Stimulated activated CD8-positive, alpha-beta memory T cell treated with anti-CD3 and anti-CD28 coated beads, Interleukin-4, amount 100 ng/mL, for 24 hours (primary cell): ENCODE results near the gene UST.
"Not testable (repeated sequence)": the region's sequence is repeated elsewhere in the genome, so short reads cannot be mapped to it uniquely, and the experiment has no call there.

Experiments used
- DNase-seq: peaks from one replicate; pipeline ENCODE4 v3.0.0-alpha.2; 2020; ENCODE audit warnings: low read depth

UST gene

GRCh38 chr6:149084808-149085556 lies 338.2 kb downstream of the UST start:
- DNase-seq: no peak

DNA sequence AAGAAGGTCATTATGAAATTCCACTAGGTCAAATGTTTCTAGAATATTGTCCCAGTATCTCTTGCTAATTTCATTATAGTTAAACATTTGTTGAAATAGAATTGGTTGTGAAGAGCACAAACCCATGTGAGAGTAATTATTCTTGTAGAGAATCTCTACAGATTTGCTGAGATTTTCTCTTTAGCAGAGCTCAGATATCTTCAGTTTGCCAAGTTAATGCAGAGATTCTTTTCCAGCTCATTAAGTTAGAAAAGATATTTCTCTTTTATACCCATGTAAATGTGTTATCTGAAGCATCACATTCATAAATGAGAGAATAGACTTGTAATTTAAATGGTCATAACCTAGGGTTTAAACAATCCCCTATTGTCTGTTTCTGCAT lies 338.7 kb downstream of the UST start:
- no peak for DNase-seq

GRCh38 chr6:149086363-149086762 lies 339.5 kb downstream of the UST start:
- no peak for DNase-seq

DNA sequence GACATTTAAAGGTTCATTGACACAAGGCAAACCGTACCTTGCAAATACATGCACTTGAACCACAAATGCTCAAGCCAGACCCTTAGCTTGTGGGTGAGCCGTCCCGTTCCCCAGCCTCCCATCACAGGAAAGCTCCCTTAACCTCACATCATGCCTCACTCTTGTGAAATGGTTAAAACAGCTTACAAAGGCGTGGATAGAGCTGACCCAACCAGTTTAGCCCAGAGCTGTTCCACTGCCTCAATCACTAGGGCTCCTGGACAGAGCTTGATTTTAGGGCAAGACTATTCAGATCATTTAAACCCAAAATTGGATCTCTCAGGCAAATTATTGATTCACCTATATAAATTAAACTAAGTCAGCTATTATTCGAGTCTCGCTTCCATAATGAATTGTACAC lies 341.1 kb downstream of the UST start:
- DNase-seq: no peak

- no peak for DNase-seq
Measured at GRCh38 chr6:149088361-149088760, 341.5 kb downstream of the UST start.

DNA sequence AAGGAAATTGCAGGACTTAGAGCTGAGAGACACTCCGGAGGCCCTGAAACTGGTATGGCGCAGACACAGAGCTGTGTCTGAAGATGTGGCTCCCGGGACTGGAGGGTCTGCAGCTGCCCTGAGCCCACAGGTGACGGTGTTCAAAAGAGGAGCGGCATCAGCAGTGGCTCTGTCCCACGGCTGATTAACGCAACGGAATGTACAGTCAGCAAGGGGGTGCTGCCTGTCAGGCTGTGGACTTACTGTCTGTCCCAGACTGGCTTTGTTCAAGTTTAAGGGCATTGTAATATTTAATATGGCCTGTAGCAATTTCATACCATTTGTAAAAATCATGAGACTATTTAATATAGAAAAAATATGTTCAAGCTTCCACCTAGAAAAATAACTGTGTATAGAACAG lies 342.7 kb downstream of the UST start:
- DNase-seq: no peak

DNA sequence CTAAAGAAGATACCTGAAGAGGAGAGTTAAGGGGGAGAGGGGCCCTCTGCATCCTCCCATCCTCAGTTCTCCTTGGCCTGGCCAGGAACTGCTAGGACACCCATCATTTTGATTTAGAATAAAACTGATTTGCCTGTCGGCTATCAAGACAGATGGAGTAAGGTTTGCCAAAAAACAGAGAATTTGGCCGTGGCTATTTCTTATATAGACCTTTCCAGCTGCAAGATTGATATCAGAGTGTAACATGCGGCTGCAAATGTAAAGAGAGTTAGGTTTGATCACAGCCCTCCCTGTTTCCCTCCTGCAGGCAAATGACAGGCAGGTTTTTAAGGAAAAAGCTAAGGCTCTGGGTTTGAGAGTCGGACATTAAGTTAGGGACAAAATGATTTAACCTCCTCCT lies 344.1 kb downstream of the UST start:
- no peak for DNase-seq

DNA sequence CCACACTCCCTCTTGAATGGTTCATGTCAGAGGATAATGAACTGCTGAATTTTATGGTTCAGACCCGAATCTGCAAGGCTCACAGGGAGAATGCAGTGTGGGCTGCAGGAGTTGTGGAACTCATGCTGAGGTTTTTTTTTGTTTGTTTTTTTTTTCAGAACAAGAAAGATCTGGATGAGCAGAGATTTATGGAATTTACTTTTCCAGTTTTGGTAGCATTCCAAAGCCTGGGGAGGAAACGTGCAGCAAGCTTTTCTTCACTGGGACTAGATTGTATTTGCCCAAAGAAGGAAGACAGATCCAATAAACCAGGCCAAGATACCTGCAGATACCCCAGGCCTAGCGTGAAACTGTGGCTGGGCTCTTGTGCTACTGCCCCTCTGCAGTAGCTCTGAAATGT lies 346.8 kb downstream of the UST start:
- no peak for DNase-seq

DNA sequence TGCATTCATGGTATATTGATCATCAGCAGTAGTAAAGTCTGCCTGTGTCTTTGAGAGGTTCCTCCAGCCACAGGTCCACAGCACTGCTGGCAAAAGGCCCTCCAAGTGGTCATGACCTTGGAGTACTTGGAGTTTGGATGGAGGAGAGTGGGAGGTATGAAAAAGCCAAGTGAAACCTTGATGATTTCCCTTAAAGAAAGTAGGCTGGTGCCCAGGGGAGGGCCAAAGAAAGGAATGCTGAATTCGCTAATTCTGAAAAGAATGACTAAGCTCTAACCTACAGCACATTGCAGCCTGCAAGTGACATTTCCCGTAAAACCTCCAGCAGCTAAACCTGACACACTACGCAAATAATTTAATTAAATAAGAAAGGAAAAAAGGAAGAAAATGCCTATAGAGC lies 347.3 kb downstream of the UST start:
- no peak for DNase-seq

DNA sequence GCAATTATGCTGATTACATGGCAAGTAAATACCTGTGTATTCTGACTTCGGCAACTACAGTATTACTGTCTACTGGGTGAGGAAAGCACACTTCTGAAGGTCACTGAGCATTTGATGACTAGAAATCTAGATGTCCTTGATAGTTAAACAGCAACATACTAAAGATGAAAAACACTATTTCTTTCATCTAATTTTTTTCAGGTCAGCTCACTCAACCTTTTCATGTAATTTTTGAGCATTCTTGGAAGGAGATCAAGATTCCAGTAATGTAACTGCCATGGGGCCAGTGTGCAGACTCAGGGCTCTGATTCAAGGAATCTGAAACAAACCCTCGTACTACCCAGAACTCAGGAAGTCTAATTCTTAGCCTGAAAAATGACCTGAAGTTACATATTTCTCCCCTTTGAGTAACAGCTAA lies 348.1 kb downstream of the UST start:
- no peak for DNase-seq

- DNase-seq: no peak
Measured at GRCh38 chr6:149095842-149096241, 349.0 kb downstream of the UST start.

DNA sequence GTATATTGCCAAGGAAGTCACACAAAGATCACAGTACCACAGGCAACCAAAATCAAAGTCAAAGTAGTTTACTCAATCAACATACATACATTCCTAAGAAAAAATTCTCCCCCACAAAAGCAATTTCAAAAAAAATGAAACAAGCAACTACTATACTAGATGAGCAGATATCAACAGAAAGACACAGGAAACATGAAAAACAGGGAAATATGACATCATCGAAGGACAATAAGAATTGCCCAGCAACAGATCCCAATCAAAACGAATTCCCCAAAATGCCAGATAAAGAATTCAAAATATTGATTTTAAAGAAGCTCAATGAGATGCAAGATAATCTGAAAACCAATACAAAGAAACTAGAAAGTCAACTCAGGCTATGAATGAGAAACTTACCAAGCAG lies 351.0 kb downstream of the UST start:
- no peak for DNase-seq

DNA sequence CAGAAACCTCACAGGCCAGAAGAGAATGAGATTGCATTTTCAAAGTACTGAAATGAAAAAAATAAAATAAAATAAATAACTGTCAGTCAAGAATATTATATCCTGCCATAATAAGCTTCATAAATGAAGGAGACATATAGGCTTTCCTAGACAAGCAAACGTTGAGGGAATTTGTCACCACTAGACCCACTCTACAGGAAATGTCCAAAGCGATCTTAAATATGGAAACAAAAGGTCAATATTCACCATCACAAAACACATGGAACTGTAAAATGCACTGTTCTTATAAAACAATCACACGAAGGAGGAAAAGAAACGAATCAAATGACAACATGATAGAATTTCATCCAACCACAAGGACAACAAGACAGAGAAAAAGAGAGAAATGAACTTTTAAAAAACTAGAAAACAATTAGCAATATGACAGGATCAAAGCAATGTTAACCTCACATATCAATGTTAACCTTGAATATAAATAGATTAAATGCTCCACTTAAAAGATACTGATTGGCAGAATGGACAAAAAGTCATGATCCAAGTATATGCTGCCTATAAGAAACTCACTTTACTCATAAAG lies 352.0 kb downstream of the UST start:
- no peak for DNase-seq

GRCh38 chr6:149102324-149102723 lies 355.5 kb downstream of the UST start:
- DNase-seq: no peak

GRCh38 chr6:149103950-149104349 lies 357.1 kb downstream of the UST start:
- not testable (repeated sequence) for DNase-seq

- no peak for DNase-seq
Measured at GRCh38 chr6:149107520-149107919, 360.7 kb downstream of the UST start.

DNA sequence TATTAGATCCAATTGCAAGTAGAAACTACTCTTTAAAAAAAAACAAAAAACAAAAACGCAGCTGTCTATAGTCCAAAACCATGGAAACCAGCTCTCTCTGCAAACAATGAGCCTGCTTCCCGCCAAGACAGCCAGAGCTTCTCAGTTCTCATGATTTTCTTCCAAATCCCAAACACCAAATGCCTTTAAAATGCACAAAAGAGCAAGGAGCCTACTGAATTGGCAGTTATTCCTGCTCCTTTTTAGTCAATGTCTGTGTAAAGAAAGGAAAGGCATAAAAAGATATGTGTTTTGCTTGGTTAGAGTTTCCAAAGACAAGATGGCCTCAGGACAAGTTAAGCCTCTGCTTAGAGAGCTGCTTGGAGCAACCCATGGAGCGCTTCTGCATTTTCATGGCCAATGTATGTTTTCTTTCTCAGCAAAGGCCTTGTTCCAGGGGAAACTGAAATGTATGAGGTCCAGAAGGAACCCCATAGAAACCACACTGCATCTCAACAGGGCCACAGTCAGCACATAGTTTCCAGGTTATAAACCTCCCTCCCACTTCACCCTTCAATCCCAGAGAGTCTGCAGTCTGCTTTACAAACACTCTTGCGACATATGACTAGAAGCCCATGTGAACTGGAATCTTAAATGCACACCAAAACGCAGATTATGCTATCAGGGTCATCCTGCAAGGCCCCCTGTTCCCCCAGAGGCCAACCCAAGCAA lies 361.4 kb downstream of the UST start:
- DNase-seq: no peak

DNA sequence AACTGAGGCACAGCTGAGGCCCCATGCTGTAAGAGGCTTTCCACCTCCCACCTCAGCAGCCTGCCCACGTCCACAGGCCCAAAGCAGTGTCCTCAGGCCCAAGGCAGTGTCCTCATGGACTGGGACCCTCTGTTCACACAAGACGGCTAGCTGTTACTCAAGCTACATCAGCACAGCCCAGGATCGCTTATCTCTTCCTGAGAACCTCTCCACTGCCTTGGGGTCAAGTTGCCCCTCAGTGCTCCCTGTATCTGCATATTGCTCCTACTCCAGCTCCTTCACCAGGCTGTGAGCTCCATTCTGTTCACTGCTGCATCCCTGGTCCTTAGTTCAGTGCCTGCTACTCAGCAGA lies 361.9 kb downstream of the UST start:
- DNase-seq: no peak

GRCh38 chr6:149109397-149110070 lies 362.7 kb downstream of the UST start:
- DNase-seq: no peak

- DNase-seq: no peak
Measured at GRCh38 chr6:149111556-149112115, 364.8 kb downstream of the UST start.

GRCh38 chr6:149112976-149113375 lies 366.1 kb downstream of the UST start:
- no peak for DNase-seq

- DNase-seq: no peak
Measured at GRCh38 chr6:149114167-149114566, 367.3 kb downstream of the UST start.
